Right lobe of liver (tissue), 6 donors: ENCODE results near the gene MRPS15. TPM values are rescaled to one million over a fixed set of nuclear protein-coding genes. Genes with fewer than 3 reads are reported as not detected.
A peak's percentile ranks its signal among the peaks of the same experiment; 100 is the strongest.
"Not testable (repeated sequence)": the region's sequence is repeated elsewhere in the genome, so short reads cannot be mapped to it uniquely, and the experiment has no call there.

Experiments
- ATAC-seq, 4 donors: fragments of 200-7000 bp; cut with Tn5 transposase; one replicate each; pipeline ENCODE4 v1.9.1; 2020; ENCODE audit warnings: mild to moderate bottlenecking in 4 of 4, moderate library complexity in 4 of 4
- DNase-seq, 3 donors: peaks; one replicate each; pipeline ENCODE4 v3.0.0-alpha.2; 2020
- H3K27ac ChIP-seq, 3 donors: fragments of 200-600 bp; one replicate each; pipeline ENCODE4 v1.8.0; 2022
- H3K27me3 ChIP-seq, 2 donors: fragments of 200-600 bp; one replicate each; pipeline ENCODE4 v1.8.0; 2022
- H3K36me3 ChIP-seq, 4 donors: fragments of 200-600 bp; sonication (generic) in 1 of 4; one replicate each; pipeline versions ENCODE4 v1.5.1 to v1.8.0; 2017 to 2022; ENCODE audit warnings: control low read depth in 1 of 4
- H3K4me1 ChIP-seq, 4 donors: fragments of 200-600 bp; sonication (generic) in 1 of 4; one replicate each; pipeline versions ENCODE4 v1.5.1 to v1.8.0; 2017 to 2022; ENCODE audit warnings: control low read depth in 1 of 4
- H3K4me3 ChIP-seq, 3 donors: fragments of 200-600 bp; one replicate each; pipeline ENCODE4 v1.8.0; 2022
- H3K9me3 ChIP-seq, 4 donors: fragments of 200-600 bp; sonication (generic) in 1 of 4; one replicate each; pipeline versions ENCODE4 v1.5.1 to v1.8.0; 2017 to 2022; ENCODE audit warnings: control low read depth in 1 of 4
- CTCF ChIP-seq, 4 donors: fragments of 200-600 bp in 3 of 4; fragments of 450-650 bp in 1 of 4; IDR thresholded peaks; one replicate each; pipeline versions ENCODE4 v1.5.1 to v1.8.0; 2016 to 2022; ENCODE audit warnings: antibody characterized with exemption in 4 of 4, mild to moderate bottlenecking in 2 of 4
- POLR2A ChIP-seq: fragments of 450-650 bp; IDR thresholded peaks from one replicate; pipeline ENCODE4 v1.6.1; 2017; ENCODE audit warnings: antibody characterized with exemption, mild to moderate bottlenecking
- WGBS: methylation state at CpG from one replicate; pipeline ENCODE4 v1.1.6; 2018; ENCODE audit warnings: low coverage, low lambda C conversion rate; ENCODE audit not compliant: insufficient coverage; ENCODE audit errors: missing lambda C conversion rate; 5-methylcytosine and 5-hydroxymethylcytosine counted together
- intact Hi-C, 2 donors: fragments of 100-400 bp; cut with DNase I; formaldehyde crosslinking; loops; one replicate each; pipeline versions ENCODE4 v1.11.2 to v1.14.1; 2022
- total RNA-seq, 6 experiments: library from RNA; depleted of rRNA in 2 of 6; stranded (reverse); fragments of >200 nt in 2 of 6; fragmentation: NEBNext Ultra II Directional in 3 of 6; extraction: Animal tissue kit (Norgen Biotek cat#: 25700) in 3 of 6; gene quantifications; one replicate each; pipeline versions ENCODE4 v1.1.0 to v1.2.4, GENCODE V29; 2016 to 2023
- donor health status: DM: no; HTN: yes; CAD: no.
- donor health status: DM: no; HTN: no; CAD: no.
- donor health status: DM: no; HTN: no; CAD: no.
- donor health status: DM: no; HTN: yes; CAD: no.
- donor health status: DM: no; HTN: yes; CAD: no.

The MRPS15 gene
- total RNA-seq, 6 experiments from 2014 or later: 44.9 to 63.6 (median 55.1) TPM

GRCh38 chr1:36492491-36492890 lies 28.3 kb upstream of the MRPS15 start:
- intact Hi-C loops: no loop called here
- TF ChIP-seq POLR2A: no peak
- no peak for TF ChIP-seq CTCF (IDR thresholded peaks at IDR 0.05)
- DNase-seq: no peak
- no peaks in the 10 kb centered on the region for H3K9me3 ChIP-seq
- no peaks in the 10 kb centered on the region for H3K27me3 ChIP-seq
- WGBS: 14% methylated on average over 5 of the region's 9 CpGs
- peaks cover 0 to 4% (median 2%) of the 10 kb centered on the region in 4 donors for H3K4me1 ChIP-seq
- no peak overlapping the region for H3K4me3 ChIP-seq
- H3K36me3 ChIP-seq: no peaks in the 10 kb centered on the region
- no peak for ATAC-seq
- no peak overlapping the region for H3K27ac ChIP-seq

- WGBS: 70% methylated on average over 8 of the region's 10 CpGs
- H3K27ac ChIP-seq, intact Hi-C loops, ATAC-seq, H3K36me3 ChIP-seq, H3K4me3 ChIP-seq, H3K27me3 ChIP-seq, DNase-seq, H3K9me3 ChIP-seq: not testable (repeated sequence)
- peaks cover 0 to 18% (median 9%) of the 10 kb centered on the region in 4 donors for H3K4me1 ChIP-seq
Observed at GRCh38 chr1:36489258-36490051, 25.3 kb upstream of the MRPS15 start.

GRCh38 chr1:36487906-36488305 lies 23.7 kb upstream of the MRPS15 start:
- Histone ChIP-seq H3K36me3 (no peaks in the 10 kb centered on the region), H3K27ac (peak overlapping the region in 2 of 3 donors; percentile 72 to 79), H3K4me3 (no peak overlapping the region), H3K4me1 (peaks cover 0 to 18% (median 9%) of the 10 kb centered on the region in 4 donors), H3K27me3 (no peaks in the 10 kb centered on the region), H3K9me3 (no peaks in the 10 kb centered on the region)
- no peak for ATAC-seq
- intact Hi-C loops: no loop called here
- 85% methylated on average over 2 of the region's 3 CpGs for WGBS
- DNase-seq: no peak
- TF ChIP-seq POLR2A (no peak), CTCF (IDR thresholded peaks at IDR 0.05) (no peak)

- peak overlapping the region in 1 of 3 donors; percentile 5 for H3K4me3 ChIP-seq
- DNase-seq, H3K27me3 ChIP-seq, H3K36me3 ChIP-seq, H3K9me3 ChIP-seq, intact Hi-C loops, ATAC-seq: not testable (repeated sequence)
- 50% methylated on average over 5 of the region's 9 CpGs for WGBS
- peak overlapping the region; percentile 53 to 79 (median 72) for H3K27ac ChIP-seq
- H3K4me1 ChIP-seq: peaks cover 0 to 18% (median 9%) of the 10 kb centered on the region in 4 donors
Observed at GRCh38 chr1:36487336-36487725, 23.1 kb upstream of the MRPS15 start.

GRCh38 chr1:36486439-36487335 lies 22.5 kb upstream of the MRPS15 start:
- ATAC-seq (peak; percentile 84 to 94 (median 88)), DNase-seq (peak; percentile 89 to 95 (median 93))
- 21% methylated on average over 12 of the region's 17 CpGs for whole genome bisulfite sequencing
- Histone ChIP-seq H3K4me3 (peak overlapping the region in 1 of 3 donors; percentile 5), H3K9me3 (no peaks in the 10 kb centered on the region), H3K4me1 (peaks cover 0 to 18% (median 9%) of the 10 kb centered on the region in 4 donors), H3K27ac (peak overlapping the region; percentile 53 to 79 (median 72)), H3K36me3 (no peaks in the 10 kb centered on the region), H3K27me3 (no peaks in the 10 kb centered on the region)
- TF ChIP-seq POLR2A: no peak
- intact Hi-C loops: no loop called here
